ENCODE data around the gene PRDM16. TPM values are rescaled to one million over a fixed set of nuclear protein-coding genes. Genes with fewer than 3 reads are reported as not detected.

PRDM16 gene
- total and polyA plus RNA-seq, 2 of the 8 experiments (the other 6 are each of a cell fraction or from before 2014, with no cell fraction given), result 0.39 to 0.43 TPM

DNA sequence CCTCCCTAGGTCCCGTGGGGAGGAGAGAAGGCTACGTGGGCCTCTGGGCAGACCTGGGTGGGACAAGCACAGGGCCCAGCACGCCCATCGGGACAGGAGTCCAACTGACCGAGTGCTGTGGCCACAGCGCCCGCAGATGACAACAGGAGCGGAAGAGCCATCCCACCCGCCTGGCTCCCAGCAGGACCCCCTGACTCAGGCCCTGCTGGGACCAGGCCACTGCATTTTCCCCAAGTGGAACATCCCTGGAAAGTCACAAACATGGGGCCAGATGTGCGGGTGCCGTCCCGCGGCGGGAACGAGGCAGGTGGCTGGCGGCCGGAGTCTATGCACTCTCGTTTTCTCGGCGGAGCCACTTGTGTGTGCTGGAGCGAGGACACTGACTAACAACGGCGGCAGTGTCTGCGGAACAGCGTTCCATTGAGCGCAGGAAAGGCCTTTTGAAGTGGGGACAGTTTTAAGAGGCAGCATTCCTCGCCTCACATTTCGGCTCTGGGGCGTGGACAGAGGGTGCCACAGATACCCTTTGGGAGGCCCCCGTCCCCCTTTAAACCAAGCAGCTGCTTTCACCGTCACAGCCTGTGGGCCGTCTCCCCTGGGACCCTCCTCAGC is 291.7 kb downstream of the PRDM16 start (continued):
- TF ChIP-seq, protein P1, sequence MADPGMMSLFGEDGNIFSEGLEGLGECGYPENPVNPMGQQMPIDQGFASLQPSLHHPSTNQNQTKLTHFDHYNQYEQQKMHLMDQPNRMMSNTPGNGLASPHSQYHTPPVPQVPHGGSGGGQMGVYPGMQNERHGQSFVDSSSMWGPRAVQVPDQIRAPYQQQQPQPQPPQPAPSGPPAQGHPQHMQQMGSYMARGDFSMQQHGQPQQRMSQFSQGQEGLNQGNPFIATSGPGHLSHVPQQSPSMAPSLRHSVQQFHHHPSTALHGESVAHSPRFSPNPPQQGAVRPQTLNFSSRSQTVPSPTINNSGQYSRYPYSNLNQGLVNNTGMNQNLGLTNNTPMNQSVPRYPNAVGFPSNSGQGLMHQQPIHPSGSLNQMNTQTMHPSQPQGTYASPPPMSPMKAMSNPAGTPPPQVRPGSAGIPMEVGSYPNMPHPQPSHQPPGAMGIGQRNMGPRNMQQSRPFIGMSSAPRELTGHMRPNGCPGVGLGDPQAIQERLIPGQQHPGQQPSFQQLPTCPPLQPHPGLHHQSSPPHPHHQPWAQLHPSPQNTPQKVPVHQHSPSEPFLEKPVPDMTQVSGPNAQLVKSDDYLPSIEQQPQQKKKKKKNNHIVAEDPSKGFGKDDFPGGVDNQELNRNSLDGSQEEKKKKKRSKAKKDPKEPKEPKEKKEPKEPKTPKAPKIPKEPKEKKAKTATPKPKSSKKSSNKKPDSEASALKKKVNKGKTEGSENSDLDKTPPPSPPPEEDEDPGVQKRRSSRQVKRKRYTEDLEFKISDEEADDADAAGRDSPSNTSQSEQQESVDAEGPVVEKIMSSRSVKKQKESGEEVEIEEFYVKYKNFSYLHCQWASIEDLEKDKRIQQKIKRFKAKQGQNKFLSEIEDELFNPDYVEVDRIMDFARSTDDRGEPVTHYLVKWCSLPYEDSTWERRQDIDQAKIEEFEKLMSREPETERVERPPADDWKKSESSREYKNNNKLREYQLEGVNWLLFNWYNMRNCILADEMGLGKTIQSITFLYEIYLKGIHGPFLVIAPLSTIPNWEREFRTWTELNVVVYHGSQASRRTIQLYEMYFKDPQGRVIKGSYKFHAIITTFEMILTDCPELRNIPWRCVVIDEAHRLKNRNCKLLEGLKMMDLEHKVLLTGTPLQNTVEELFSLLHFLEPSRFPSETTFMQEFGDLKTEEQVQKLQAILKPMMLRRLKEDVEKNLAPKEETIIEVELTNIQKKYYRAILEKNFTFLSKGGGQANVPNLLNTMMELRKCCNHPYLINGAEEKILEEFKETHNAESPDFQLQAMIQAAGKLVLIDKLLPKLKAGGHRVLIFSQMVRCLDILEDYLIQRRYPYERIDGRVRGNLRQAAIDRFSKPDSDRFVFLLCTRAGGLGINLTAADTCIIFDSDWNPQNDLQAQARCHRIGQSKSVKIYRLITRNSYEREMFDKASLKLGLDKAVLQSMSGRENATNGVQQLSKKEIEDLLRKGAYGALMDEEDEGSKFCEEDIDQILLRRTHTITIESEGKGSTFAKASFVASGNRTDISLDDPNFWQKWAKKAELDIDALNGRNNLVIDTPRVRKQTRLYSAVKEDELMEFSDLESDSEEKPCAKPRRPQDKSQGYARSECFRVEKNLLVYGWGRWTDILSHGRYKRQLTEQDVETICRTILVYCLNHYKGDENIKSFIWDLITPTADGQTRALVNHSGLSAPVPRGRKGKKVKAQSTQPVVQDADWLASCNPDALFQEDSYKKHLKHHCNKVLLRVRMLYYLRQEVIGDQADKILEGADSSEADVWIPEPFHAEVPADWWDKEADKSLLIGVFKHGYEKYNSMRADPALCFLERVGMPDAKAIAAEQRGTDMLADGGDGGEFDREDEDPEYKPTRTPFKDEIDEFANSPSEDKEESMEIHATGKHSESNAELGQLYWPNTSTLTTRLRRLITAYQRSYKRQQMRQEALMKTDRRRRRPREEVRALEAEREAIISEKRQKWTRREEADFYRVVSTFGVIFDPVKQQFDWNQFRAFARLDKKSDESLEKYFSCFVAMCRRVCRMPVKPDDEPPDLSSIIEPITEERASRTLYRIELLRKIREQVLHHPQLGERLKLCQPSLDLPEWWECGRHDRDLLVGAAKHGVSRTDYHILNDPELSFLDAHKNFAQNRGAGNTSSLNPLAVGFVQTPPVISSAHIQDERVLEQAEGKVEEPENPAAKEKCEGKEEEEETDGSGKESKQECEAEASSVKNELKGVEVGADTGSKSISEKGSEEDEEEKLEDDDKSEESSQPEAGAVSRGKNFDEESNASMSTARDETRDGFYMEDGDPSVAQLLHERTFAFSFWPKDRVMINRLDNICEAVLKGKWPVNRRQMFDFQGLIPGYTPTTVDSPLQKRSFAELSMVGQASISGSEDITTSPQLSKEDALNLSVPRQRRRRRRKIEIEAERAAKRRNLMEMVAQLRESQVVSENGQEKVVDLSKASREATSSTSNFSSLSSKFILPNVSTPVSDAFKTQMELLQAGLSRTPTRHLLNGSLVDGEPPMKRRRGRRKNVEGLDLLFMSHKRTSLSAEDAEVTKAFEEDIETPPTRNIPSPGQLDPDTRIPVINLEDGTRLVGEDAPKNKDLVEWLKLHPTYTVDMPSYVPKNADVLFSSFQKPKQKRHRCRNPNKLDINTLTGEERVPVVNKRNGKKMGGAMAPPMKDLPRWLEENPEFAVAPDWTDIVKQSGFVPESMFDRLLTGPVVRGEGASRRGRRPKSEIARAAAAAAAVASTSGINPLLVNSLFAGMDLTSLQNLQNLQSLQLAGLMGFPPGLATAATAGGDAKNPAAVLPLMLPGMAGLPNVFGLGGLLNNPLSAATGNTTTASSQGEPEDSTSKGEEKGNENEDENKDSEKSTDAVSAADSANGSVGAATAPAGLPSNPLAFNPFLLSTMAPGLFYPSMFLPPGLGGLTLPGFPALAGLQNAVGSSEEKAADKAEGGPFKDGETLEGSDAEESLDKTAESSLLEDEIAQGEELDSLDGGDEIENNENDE (IDR thresholded peaks at IDR 0.05; ENCODE audit: insufficient replicate concordance, low read length), result no peak
- TF ChIP-seq RNF2 (IDR thresholded peaks at IDR 0.05; ENCODE audit: borderline replicate concordance, low read depth, low read length, missing control alignments, poor library complexity, severe bottlenecking), result no peak
- TF ChIP-seq BACH1 (IDR thresholded peaks at IDR 0.05; ENCODE audit: low read length), result no peak

Data from H1 (cell line).